Choroid plexus epithelial cell (primary cell): ENCODE data around the gene HIPK2.

ENCODE experiments used
- DNase-seq: peaks from one replicate; pipeline ENCODE4 v3.0.0-alpha.2; 2010; ENCODE audit warnings: low read depth
- H3K4me3 ChIP-seq: 2 replicates; pipeline ENCODE4 v1.5.1; 2011; ENCODE audit warnings: low read depth, mild to moderate bottlenecking, control low read depth, low read length, moderate library complexity
- CTCF ChIP-seq: conservative IDR thresholded peaks from 2 replicates; pipeline ENCODE4 v1.5.1; 2011; ENCODE audit warnings: low read depth, mild to moderate bottlenecking, control low read depth, inconsistent platforms, low read length, moderate library complexity

HIPK2 gene

GRCh38 chr7:139525239-139525638 lies 252.6 kb downstream of the HIPK2 start:
- no peak for DNase-seq
- TF ChIP-seq CTCF, result no peak
- no peak overlapping the region for H3K4me3 ChIP-seq

GRCh38 chr7:139523968-139524815 lies 253.6 kb downstream of the HIPK2 start:
- no peak for DNase-seq
- no peak for TF ChIP-seq CTCF
- H3K4me3 ChIP-seq, result peak overlapping the region; percentile 14

GRCh38 chr7:139523199-139523941 lies 254.4 kb downstream of the HIPK2 start, which contains the start of gene CLEC2L:
Gene CLEC2L (plus strand): TSS chr7:139523685. CDS start chr7:139523928, 243 bp downstream.
- DNase-seq, result peak; percentile 10
- TF ChIP-seq CTCF, result no peak
- peak within 1 kb of the TSS; percentile 14 for H3K4me3 ChIP-seq

GRCh38 chr7:139522830-139523198 lies 255.0 kb downstream of the HIPK2 start:
- H3K4me3 ChIP-seq, result no peak overlapping the region
- TF ChIP-seq CTCF, result no peak
- DNase-seq, result no peak

GRCh38 chr7:139521439-139521838 lies 256.4 kb downstream of the HIPK2 start:
- no peak for TF ChIP-seq CTCF
- DNase-seq, result no peak
- H3K4me3 ChIP-seq, result no peak overlapping the region

- DNase-seq, result no peak
- no peak overlapping the region for H3K4me3 ChIP-seq
- no peak for TF ChIP-seq CTCF
These were observed 262.5 kb downstream of the HIPK2 start for GRCh38 chr7:139515266-139515665.
